Nephron (organoid): ENCODE results near the gene RPL15.

Source experiments
- H3K27ac Mint-ChIP-seq, 3 experiments: 2 replicates each; pipeline ENCODE4 v1.8.0; 2020; ENCODE audit warnings: mixed read lengths in 3 of 3, mild to moderate bottlenecking in 2 of 3, moderate library complexity in 1 of 3
- H3K27me3 Mint-ChIP-seq: 2 replicates; pipeline ENCODE4 v1.8.0; 2021; ENCODE audit warnings: low read depth, mild to moderate bottlenecking, moderate library complexity, mixed read lengths
- H3K36me3 Mint-ChIP-seq: 2 replicates; pipeline ENCODE4 v1.8.0; 2020; ENCODE audit warnings: low read depth, mixed read lengths
- H3K4me1 Mint-ChIP-seq: 2 replicates; pipeline ENCODE4 v1.8.0; 2020; ENCODE audit warnings: mixed read lengths
- H3K4me3 Mint-ChIP-seq, 3 experiments: 2 replicates each; pipeline ENCODE4 v1.8.0; 2020; ENCODE audit warnings: mild to moderate bottlenecking in 3 of 3, mixed read lengths in 3 of 3, moderate library complexity in 2 of 3
- H3K9me3 Mint-ChIP-seq: 2 replicates; pipeline ENCODE4 v1.8.0; 2020; ENCODE audit warnings: mixed read lengths
- CTCF ChIP-seq, 3 experiments: fragments of 200-600 bp; sonication (generic); IDR thresholded peaks; one replicate each; pipeline ENCODE4 v1.5.0; 2021; ENCODE audit warnings: antibody characterized with exemption in 3 of 3; ENCODE audit not compliant: unreplicated experiment in 3 of 3

The RPL15 gene

GRCh38 chr3:23872330-23872729, 44.6 kb upstream of the RPL15 start:
- Mint-ChIP-seq H3K4me1 (peaks cover 53% of the 10 kb centered on the region), H3K9me3 (no peaks in the 10 kb centered on the region), H3K27me3 (no peaks in the 10 kb centered on the region), H3K27ac (no peak overlapping the region), H3K36me3 (peaks cover 24% of the 10 kb centered on the region), H3K4me3 (no peak overlapping the region)
- TF ChIP-seq CTCF (IDR thresholded peaks at IDR 0.05; ENCODE audit: unreplicated experiment in 3 of 3): no peak

GRCh38 chr3:23873941-23874340, 43.0 kb upstream of the RPL15 start:
- no peak for TF ChIP-seq CTCF (IDR thresholded peaks at IDR 0.05; ENCODE audit: unreplicated experiment in 3 of 3)
- H3K36me3 Mint-ChIP-seq: peaks cover 39% of the 10 kb centered on the region
- H3K27me3 Mint-ChIP-seq: no peaks in the 10 kb centered on the region
- peak overlapping the region in 1 of 3 experiments; percentile 68 for H3K27ac Mint-ChIP-seq
- H3K4me3 Mint-ChIP-seq: no peak overlapping the region
- H3K9me3 Mint-ChIP-seq: peaks cover 7% of the 10 kb centered on the region
- peaks cover 43% of the 10 kb centered on the region for H3K4me1 Mint-ChIP-seq

GRCh38 chr3:23874359-23875112, 42.4 kb upstream of the RPL15 start:
- Mint-ChIP-seq H3K27ac (peak overlapping the region in 1 of 3 experiments; percentile 10), H3K4me1 (peaks cover 41% of the 10 kb centered on the region), H3K4me3 (no peak overlapping the region), H3K27me3 (no peaks in the 10 kb centered on the region), H3K9me3 (peaks cover 12% of the 10 kb centered on the region), H3K36me3 (peaks cover 42% of the 10 kb centered on the region)
- TF ChIP-seq CTCF (IDR thresholded peaks at IDR 0.05; ENCODE audit: unreplicated experiment in 3 of 3): no peak

- peaks cover 36% of the 10 kb centered on the region for H3K4me1 Mint-ChIP-seq
- peaks cover 13% of the 10 kb centered on the region for H3K9me3 Mint-ChIP-seq
- peaks cover 40% of the 10 kb centered on the region for H3K36me3 Mint-ChIP-seq
- TF ChIP-seq CTCF (IDR thresholded peaks at IDR 0.05; ENCODE audit: unreplicated experiment in 3 of 3): no peak
- H3K27ac Mint-ChIP-seq: no peak overlapping the region
- H3K4me3 Mint-ChIP-seq: no peak overlapping the region
- no peaks in the 10 kb centered on the region for H3K27me3 Mint-ChIP-seq
Observed at GRCh38 chr3:23875113-23875725, 41.7 kb upstream of the RPL15 start.

GRCh38 chr3:23876923-23877322, 40.0 kb upstream of the RPL15 start:
- H3K27me3 Mint-ChIP-seq: no peaks in the 10 kb centered on the region

More at GRCh38 chr3:23876923-23877322, 40.0 kb upstream of the RPL15 start:
- Mint-ChIP-seq H3K9me3 (peaks cover 13% of the 10 kb centered on the region), H3K4me1 (peaks cover 35% of the 10 kb centered on the region), H3K27ac (peak overlapping the region in 2 of 3 experiments; percentile 37 to 54), H3K36me3 (peaks cover 48% of the 10 kb centered on the region), H3K4me3 (no peak overlapping the region)
- TF ChIP-seq CTCF (IDR thresholded peaks at IDR 0.05; ENCODE audit: unreplicated experiment in 3 of 3): no peak
